GM12872 (cell line): ENCODE data around the gene OR2D2.

Source experiments
- CTCF ChIP-seq: IDR thresholded peaks from 3 replicates; pipeline ENCODE4 v1.5.1; 2011; ENCODE audit warnings: low read depth, mild to moderate bottlenecking, low read length, moderate library complexity; ENCODE audit not compliant: insufficient read depth

OR2D2 gene

GRCh38 chr11:6892400-6892799 lies at the start of gene OR2D2:
OR2D2 (minus strand) TSS chr11:6892500; CDS start chr11:6892500, 0 bp downstream.
- TF ChIP-seq CTCF: no peak

GRCh38 chr11:6941970-6942369 lies 49.7 kb upstream of the OR2D2 start:
- no peak for TF ChIP-seq CTCF

GRCh38 chr11:6932145-6932544 lies 39.8 kb upstream of the OR2D2 start:
- no peak for TF ChIP-seq CTCF

- no peak for TF ChIP-seq CTCF
Observed at GRCh38 chr11:6931146-6931713, 38.9 kb upstream of the OR2D2 start.

- TF ChIP-seq CTCF: no peak
Observed at GRCh38 chr11:6928916-6929315, 36.6 kb upstream of the OR2D2 start.

- TF ChIP-seq CTCF: no peak
Observed at GRCh38 chr11:6927030-6927617, 34.8 kb upstream of the OR2D2 start.

GRCh38 chr11:6926208-6927029 lies 34.1 kb upstream of the OR2D2 start, which contains the start of gene ZNF215:
ZNF215 (plus strand) TSS chr11:6926426; CDS start chr11:6932273, 5,847 bp downstream.
- no peak for TF ChIP-seq CTCF
